Measurements from ENCODE around the gene PDIA2.

DNA sequence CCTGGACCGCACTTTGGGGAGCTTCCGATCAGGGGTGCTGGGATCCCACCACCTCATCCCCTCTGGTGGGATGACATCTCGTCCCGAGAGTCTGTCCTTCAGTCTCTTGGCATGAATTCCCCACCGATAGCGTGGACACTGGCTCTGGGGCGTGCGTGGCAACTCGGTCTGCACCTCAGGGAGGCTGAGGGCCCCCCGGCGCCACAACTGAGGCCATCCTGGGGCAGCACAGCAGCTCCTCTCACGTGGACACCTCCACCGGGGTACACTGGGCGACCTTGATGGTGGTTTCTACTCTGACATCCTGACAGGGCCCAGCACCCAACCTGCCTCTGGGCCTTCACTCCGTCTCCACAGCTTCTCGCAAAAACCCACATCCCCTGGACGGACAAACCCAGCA is 8.6 kb downstream of the PDIA2 start:
- TF ChIP-seq, protein P1, sequence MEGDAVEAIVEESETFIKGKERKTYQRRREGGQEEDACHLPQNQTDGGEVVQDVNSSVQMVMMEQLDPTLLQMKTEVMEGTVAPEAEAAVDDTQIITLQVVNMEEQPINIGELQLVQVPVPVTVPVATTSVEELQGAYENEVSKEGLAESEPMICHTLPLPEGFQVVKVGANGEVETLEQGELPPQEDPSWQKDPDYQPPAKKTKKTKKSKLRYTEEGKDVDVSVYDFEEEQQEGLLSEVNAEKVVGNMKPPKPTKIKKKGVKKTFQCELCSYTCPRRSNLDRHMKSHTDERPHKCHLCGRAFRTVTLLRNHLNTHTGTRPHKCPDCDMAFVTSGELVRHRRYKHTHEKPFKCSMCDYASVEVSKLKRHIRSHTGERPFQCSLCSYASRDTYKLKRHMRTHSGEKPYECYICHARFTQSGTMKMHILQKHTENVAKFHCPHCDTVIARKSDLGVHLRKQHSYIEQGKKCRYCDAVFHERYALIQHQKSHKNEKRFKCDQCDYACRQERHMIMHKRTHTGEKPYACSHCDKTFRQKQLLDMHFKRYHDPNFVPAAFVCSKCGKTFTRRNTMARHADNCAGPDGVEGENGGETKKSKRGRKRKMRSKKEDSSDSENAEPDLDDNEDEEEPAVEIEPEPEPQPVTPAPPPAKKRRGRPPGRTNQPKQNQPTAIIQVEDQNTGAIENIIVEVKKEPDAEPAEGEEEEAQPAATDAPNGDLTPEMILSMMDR (IDR thresholded peaks at IDR 0.05), result no peak
- TF ChIP-seq POLR2A (IDR thresholded peaks at IDR 0.05), result no peak

All from testis (tissue), 2 donors.